HCT116 (cell line): Measurements from ENCODE around the gene CBLIF. TPM values are rescaled to one million over a fixed set of nuclear protein-coding genes. Genes with fewer than 3 reads are reported as not detected.

ENCODE experiments used
- ATAC-seq: fragments of 200-7000 bp; cut with Tn5 transposase; 2 replicates; pipeline ENCODE4 v1.9.1; 2020; ENCODE audit warnings: mild to moderate bottlenecking, moderate library complexity
- BruUV-seq: library from RNA; stranded (reverse); fragments of 400-500 nt; replicated peaks from 2 replicates; lab custom pipeline; 2021; lab: Mats Ljungman, UMichigan
- CTCF ChIA-PET: fragments of 300-600 bp; sonication (Branson Sonifier 250); formaldehyde crosslinking; loops from one replicate; lab custom pipeline; 2021; ENCODE audit warnings: antibody characterized with exemption; lab: Charles Lee
- POLR2A ChIA-PET: fragments of 300-600, 350-600 bp; sonication (Branson Sonifier 250); formaldehyde crosslinking; loops from one replicate; lab custom pipeline; 2021; ENCODE audit warnings: antibody characterized with exemption; lab: Charles Lee
- RAD21 ChIA-PET, 2 experiments: fragments of 300-600 bp; sonication (Branson Sonifier 250); formaldehyde crosslinking; loops; one replicate each; lab custom pipeline; 2023; ENCODE audit warnings: low total read pairs in 2 of 2; ENCODE audit not compliant: uncharacterized antibody in 2 of 2, unreplicated experiment in 2 of 2, low non-redundant PET in 1 of 2; lab: Charles Lee
- DNase-seq: peaks from one replicate; pipeline ENCODE4 v3.0.0-alpha.2; 2010; ENCODE audit warnings: low read depth, low spot score
- H2AFZ ChIP-seq: fragments of 200-600 bp; shearing (Covaris generic), sonication (generic); 2 replicates; pipeline ENCODE4 v1.6.1; 2017; ENCODE audit warnings: low read depth, mixed run types, mixed read lengths, antibody characterized with exemption, low read length; ENCODE audit not compliant: poor library complexity, severe bottlenecking
- H3K27ac ChIP-seq: 2 replicates; pipeline ENCODE4 v1.5.1; 2012; ENCODE audit warnings: low read depth, low read length
- H3K27me3 ChIP-seq: fragments of 200-600 bp; sonication (generic); 2 replicates; pipeline ENCODE4 v1.6.1; 2016; ENCODE audit warnings: mixed run types, low read length, mixed read lengths; ENCODE audit not compliant: insufficient read depth
- H3K36me3 ChIP-seq, 2 experiments: fragments of 200-500 bp in 1 of 2; fragments of 200-600 bp in 1 of 2; sonication (Bioruptor generic) in 1 of 2; sonication (generic) in 1 of 2; 2 replicates each; pipeline versions ENCODE4 v1.5.1 to v1.6.1; 2014 to 2016; ENCODE audit warnings: low read length in 2 of 2, inconsistent platforms in 1 of 2, mixed read lengths in 1 of 2, mixed run types in 1 of 2; ENCODE audit not compliant: insufficient read depth in 2 of 2, control insufficient read depth in 1 of 2
- H3K4me1 ChIP-seq, 2 experiments: fragments of 200-600 bp in 1 of 2; sonication (generic) in 1 of 2; 2 replicates each; pipeline versions ENCODE4 v1.5.1 to v1.6.1; 2012 to 2017; ENCODE audit warnings: low read length in 2 of 2, inconsistent platforms in 1 of 2, mild to moderate bottlenecking in 1 of 2, mixed read lengths in 1 of 2, mixed run types in 1 of 2, moderate library complexity in 1 of 2; ENCODE audit not compliant: insufficient read depth in 2 of 2, control insufficient read depth in 1 of 2
- H3K4me2 ChIP-seq: fragments of 200-600 bp; sonication (generic); 2 replicates; pipeline ENCODE4 v1.6.1; 2017; ENCODE audit warnings: mixed run types, low read length, mixed read lengths
- H3K4me3 ChIP-seq, 2 experiments: fragments of 200-600 bp in 1 of 2; sonication (generic) in 1 of 2; replicated peaks in 1 of 2; 2 replicates each; pipeline ENCODE4 v1.5.1; 2011 to 2016; ENCODE audit warnings: low read length in 2 of 2, control low read depth in 1 of 2, low read depth in 1 of 2, mild to moderate bottlenecking in 1 of 2, mixed read lengths in 1 of 2, mixed run types in 1 of 2
- H3K79me2 ChIP-seq: fragments of 200-600 bp; sonication (generic); 2 replicates; pipeline ENCODE4 v1.6.1; 2017; ENCODE audit warnings: mild to moderate bottlenecking, mixed run types, low read length, moderate library complexity, mixed read lengths; ENCODE audit not compliant: insufficient read depth
- H3K9ac ChIP-seq: fragments of 200-600 bp; sonication (generic); 2 replicates; pipeline ENCODE4 v1.6.1; 2016; ENCODE audit warnings: low read length, mixed read lengths
- H3K9me2 ChIP-seq: fragments of 200-600 bp; sonication (generic), shearing (Covaris generic); 2 replicates; pipeline ENCODE4 v1.6.1; 2017; ENCODE audit warnings: mixed run types, mild to moderate bottlenecking, moderate library complexity; ENCODE audit not compliant: insufficient read depth
- H3K9me3 ChIP-seq, 2 experiments: fragments of 200-500 bp in 1 of 2; fragments of 200-600 bp in 1 of 2; sonication (Bioruptor generic) in 1 of 2; sonication (generic) in 1 of 2; 2 replicates each; pipeline ENCODE4 v1.6.1; 2014 to 2017; ENCODE audit warnings: low read length in 2 of 2, mixed read lengths in 2 of 2, inconsistent platforms in 1 of 2, low read depth in 1 of 2, mild to moderate bottlenecking in 1 of 2, mixed run types in 1 of 2, moderate library complexity in 1 of 2; ENCODE audit not compliant: control insufficient read depth in 1 of 2, insufficient read depth in 1 of 2
- H4K20me1 ChIP-seq: fragments of 200-600 bp; sonication (generic), shearing (Covaris generic); 2 replicates; pipeline ENCODE4 v1.6.1; 2017; ENCODE audit warnings: mixed run types, mild to moderate bottlenecking, moderate library complexity; ENCODE audit not compliant: insufficient read depth
- FOSL1 ChIP-seq: IDR thresholded peaks from 2 replicates; pipeline ENCODE4 v1.6.1; 2012; ENCODE audit warnings: low read depth
- POLR2AphosphoS5 ChIP-seq: IDR thresholded peaks from 2 replicates; pipeline ENCODE4 v1.6.1; 2011; ENCODE audit warnings: mild to moderate bottlenecking, low read depth, low read length, moderate library complexity
- RAD21 ChIP-seq: IDR thresholded peaks from 2 replicates; pipeline ENCODE4 v1.6.1; 2012; ENCODE audit warnings: low read depth, mild to moderate bottlenecking
- TCF7L2 ChIP-seq: IDR thresholded peaks from 2 replicates; pipeline ENCODE4 v1.7.0; 2011; ENCODE audit warnings: borderline replicate concordance, inconsistent platforms; ENCODE audit not compliant: insufficient read depth, insufficient read length; ENCODE audit errors: extremely low read depth
- ZNF274 ChIP-seq: fragments of 200-500 bp; sonication (Bioruptor generic); IDR thresholded peaks from 2 replicates; pipeline ENCODE4 v1.6.1; 2014; ENCODE audit warnings: mild to moderate bottlenecking, low read depth, low read length, inconsistent platforms
- intact Hi-C: fragments of 100-400 bp; cut with micrococcal nuclease; formaldehyde crosslinking; loops from 2 replicates; pipeline ENCODE4 v1.10.0; 2022
- total RNA-seq: library from RNA; stranded (reverse); gene quantifications from one replicate; pipeline ENCODE4 v1.2.1, GENCODE V29; 2021; ENCODE audit not compliant: unreplicated experiment
- TF ChIP-seq, protein P1 (sequence below): IDR thresholded peaks from 2 replicates; pipeline ENCODE4 v1.6.1; 2012

CBLIF gene
- total RNA-seq, 1 experiment from 2014 or later = not detected

DNA sequence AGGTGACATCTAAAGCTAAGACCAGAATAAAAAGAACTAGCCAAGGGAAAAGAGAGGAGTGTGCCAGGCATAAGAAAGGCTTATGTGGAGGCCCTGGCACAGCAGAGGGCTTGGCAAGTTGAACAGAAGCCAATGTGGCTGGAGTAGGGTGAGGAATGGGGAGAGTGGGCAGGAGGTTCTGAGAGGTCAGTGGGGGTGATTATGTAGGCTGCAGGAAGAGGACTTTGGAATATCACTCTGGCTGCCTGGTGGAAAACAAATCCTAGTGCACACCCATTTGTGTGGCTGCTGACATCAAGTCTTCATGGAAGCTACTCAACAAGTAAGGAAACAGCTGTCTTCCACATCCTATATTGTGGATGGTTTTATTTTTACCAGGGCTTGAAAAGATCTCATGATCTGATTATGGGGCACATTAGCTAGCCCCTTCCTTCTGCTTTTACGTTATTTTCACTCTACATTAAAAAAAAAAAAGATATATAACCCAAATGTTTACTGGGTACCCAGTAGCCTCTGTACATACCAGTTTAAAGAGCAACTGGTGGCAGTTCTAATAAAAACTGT is 38.2 kb downstream of the CBLIF start (continued):
- no peak for TF ChIP-seq FOSL1
- TF ChIP-seq, protein P1, sequence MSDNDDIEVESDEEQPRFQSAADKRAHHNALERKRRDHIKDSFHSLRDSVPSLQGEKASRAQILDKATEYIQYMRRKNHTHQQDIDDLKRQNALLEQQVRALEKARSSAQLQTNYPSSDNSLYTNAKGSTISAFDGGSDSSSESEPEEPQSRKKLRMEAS = no peak
- no peak for TF ChIP-seq TCF7L2
- no peak for TF ChIP-seq RAD21
- no peak for TF ChIP-seq POLR2AphosphoS5
- no peak for TF ChIP-seq ZNF274

DNA sequence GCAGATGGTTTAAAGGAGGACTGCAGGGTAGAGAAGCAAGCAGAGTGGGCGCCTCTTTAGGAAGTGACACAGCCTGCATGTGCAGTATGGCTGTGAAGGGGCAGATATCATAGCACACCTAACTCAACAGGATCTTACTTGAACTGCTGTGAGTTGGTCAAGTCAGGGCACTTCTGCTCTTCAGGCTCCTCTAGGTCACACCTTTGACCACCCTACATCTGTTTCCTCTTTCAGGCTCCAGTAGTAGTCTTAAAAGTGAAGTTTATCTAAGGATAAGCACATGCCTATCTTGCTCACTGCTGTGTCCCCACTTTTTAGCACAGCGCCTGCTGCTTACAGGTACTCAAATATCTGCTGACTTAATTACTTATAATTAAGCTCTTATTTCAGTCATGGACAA is 41.2 kb downstream of the CBLIF start:
- ChIA-PET CTCF (no interaction called here), POLR2A (no interaction called here)
- BruUV-seq = no TSS peak

More for the DNA sequence above, 41.2 kb downstream of the CBLIF start:
- RAD21 ChIA-PET = no interaction called here
- no peak for DNase-seq
- Histone ChIP-seq H3K9ac (no peak overlapping the region), H2AFZ (no peak overlapping the region), H4K20me1 (no peaks in the 10 kb centered on the region), H3K79me2 (peaks cover 10% of the 10 kb centered on the region), H3K4me1 (peaks cover 0 to 8% of the 10 kb centered on the region in 2 experiments; a peak in 1 of 4 replicates), H3K36me3 (peaks cover 16 to 33% of the 10 kb centered on the region in 2 experiments; a peak in 3 of 4 replicates), H3K27me3 (no peaks in the 10 kb centered on the region), H3K27ac (no peak overlapping the region), H3K9me2 (no peaks in the 10 kb centered on the region), H3K4me2 (no peak overlapping the region), H3K4me3 (no peak overlapping the region), H3K9me3 (no peaks in the 10 kb centered on the region)
- no peak for TF ChIP-seq FOSL1
- ATAC-seq = no peak
- intact Hi-C loops = loop anchor here (10.0 kb wide), 2 partner anchors 119 to 369 kb away; partner anchors contain the start of gene OR5A1
